Cerebellar cortex (tissue), 1 donor: Measurements from ENCODE around the gene CSN1S1.
"Not testable (repeated sequence)": the region's sequence is repeated elsewhere in the genome, so short reads cannot be mapped to it uniquely, and the experiment has no call there.

Experiments
- DNase-seq: peaks from one replicate; pipeline ENCODE4 v3.0.0-alpha.2; 2015; ENCODE audit warnings: low spot score

Gene CSN1S1, protein sequence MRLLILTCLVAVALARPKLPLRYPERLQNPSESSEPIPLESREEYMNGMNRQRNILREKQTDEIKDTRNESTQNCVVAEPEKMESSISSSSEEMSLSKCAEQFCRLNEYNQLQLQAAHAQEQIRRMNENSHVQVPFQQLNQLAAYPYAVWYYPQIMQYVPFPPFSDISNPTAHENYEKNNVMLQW

DNA sequence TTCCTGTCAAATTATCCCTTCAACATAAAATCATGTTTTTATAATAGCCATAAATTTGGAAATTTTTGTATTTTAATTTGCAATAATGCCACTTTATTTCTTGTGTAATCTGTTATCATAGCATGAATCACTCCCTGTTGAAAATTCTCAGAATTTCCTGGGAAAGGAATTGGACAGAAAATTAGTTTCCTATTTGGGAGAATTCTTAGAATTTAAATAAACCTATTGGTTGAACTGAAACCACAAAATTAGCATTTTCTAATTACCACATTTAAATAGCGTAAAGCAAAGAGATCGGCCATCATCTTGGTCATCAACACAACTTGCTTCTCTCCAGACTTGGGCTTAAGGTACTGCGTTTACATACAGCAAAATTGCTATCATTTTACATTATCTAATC, at the start of gene CSN1S1:
CSN1S1 (plus strand) TSS at position 301 of the 400 bp plus-strand sequence. CDS start 1,488 bp downstream, outside the sequence.
- DNase-seq: no peak

DNA sequence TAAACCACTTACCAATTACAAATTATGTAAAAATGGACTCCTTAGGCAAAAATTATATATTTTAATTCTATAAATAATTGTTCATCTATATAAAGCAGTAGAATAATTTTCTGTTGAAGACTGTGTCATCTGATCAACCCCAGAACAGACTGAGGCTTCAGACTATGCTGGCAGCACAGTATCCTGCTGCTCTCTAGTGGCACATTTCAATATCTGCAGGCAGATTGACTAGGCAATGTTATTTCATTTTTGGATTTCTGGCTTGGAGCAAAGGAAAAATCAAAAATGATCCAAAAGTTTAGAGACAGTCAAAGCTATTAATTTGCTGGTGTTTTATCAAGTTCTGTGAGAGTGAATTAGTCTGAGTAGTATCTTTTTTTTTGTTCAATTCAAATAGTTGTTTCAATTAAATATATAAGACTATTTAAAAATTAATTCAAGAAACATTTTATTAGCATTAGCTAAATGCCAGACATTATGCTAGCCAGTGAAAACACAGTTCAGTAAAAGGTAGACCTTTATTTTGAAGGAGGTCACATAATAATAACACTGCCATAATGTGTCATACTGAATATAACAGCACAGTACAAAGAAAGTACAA, 49.6 kb upstream of the CSN1S1 start:
- peak; percentile 11 for DNase-seq

DNA sequence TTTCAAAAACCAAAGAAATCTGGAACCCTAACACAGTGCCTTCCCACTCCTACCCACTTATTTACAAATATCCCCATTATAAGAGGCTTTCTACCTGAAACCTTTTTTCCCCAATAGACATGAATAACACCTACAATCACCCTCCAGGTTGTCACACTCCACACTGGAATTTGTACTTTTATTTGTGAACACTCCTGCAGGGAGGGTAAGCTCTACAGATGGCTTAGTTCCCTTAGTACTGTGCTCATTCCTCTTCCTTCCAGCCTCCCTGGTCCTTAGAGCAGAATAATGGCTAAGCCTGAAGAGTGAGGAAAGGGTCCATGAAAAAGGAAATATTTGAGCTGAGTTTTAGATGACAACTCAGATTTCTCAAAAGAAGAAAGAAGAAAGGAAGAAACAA, 48.7 kb upstream of the CSN1S1 start:
- DNase-seq: no peak

DNA sequence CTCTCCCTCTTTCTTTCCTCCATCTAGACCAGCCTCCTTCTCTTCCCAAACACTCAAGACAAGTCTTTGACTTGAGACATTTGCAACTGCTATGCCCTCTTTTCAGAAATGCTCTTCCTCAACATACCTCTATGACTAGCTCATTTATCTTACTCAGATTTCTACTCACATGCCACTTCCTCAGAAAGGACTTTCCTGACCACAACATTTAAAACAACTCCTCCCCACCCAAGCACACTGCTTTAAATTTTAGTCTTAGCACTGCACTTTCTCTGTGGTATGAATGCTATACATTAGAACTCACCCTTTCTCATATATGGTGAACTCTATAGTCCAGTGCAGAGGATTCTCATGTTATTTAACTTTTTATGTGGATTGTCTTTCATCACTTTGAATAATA, 42.5 kb upstream of the CSN1S1 start:
- DNase-seq: no peak

DNA sequence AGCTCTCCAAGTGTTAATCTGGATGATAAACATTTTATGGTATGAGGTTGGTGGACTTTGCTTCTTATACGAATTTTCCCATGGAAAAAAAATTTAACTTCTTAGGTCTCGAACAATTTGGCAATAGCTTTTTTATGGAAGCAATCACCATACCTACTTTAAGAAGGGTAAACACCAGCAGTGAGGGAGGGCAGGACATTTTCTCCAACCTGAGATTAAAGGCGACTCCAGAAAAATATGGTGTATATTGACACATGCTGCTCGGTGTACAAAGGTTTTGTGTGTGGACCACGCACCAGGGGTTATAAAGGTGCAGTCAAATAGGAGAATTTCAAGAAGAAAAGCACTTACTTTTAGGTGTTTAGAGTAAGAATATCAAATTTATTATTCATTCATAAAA, 36.7 kb upstream of the CSN1S1 start:
- no peak for DNase-seq

DNA sequence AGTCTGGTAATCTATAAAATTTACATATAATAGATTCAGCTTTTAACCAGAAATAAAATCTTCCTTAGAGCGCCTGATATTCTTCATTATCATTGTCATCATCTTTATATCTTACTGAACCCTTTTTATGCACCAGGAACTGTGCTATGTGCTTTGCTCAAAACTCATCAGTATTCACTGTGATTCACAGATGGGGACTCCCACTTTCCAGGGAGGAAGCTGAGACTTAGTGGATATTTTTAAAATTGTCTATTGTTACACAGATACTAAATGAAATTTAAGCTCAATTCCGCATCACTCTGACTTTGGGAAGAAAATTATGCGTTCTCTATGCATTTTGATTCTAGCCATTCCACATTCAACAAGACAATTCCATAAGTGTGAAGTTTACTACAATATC, 36.1 kb upstream of the CSN1S1 start:
- no peak for DNase-seq

DNA sequence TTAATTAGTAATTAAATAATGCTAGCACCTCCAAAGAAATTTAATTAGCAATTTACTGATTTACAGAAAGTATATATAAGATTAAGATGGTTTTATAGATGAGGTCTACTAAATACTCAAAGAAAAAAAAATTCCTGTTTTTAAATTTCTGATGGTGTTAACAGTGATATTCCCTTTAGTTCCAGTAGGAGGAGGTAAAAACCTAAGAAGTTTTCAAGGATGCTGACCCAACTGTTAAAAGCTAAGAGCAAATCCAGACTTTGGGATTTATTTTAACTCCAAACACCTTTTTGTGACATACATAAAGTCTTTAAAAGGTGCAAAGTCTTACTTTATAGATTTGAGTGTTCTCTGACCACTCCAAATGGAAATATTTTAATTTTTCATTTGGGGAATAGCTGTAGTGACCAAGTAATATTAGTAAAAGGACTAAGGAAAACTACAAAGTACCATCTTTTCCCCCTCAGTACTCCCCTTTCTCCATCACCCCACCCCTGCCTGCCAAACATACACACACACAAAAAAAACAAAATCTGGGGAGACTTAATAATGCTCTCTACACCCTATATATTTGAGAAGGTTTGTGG, 34.2 kb upstream of the CSN1S1 start:
- peak; percentile 2 for DNase-seq

DNA sequence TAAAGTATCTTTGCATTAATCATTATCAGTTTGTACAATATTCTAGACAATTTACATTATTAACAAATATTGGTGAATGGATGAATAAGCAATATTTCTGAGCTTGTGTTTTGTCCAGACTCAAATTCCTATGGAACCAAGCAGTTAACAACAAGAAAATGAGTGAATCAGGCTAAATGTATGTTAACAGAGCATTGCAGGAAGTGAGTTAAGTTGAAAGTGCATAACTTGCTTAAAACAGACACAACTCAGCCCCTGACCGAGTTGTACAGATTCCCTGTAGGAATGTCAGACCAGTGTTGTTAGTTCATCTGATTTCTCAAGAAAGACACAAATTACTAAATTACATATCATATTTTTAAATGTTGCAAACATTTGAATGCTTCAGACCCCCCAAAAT, 23.7 kb upstream of the CSN1S1 start:
- DNase-seq: no peak

DNA sequence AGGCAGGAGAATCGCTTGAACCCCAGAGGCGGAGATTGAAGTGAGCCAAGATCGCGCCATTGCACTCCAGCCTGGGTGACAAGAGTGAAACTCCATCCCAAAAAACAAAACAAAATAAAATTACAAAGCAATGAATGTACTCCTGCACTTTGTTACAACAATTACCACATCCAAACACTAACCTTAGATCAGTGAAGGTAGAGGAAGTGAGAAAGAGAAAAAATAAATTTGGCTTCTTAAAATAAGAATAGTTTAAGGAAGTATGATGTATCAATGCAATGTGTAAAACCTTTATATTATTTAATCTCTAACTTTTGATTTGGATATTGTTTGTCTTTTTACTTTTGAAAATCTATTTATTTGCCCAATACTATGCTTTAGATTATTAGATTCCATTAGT, 21.7 kb upstream of the CSN1S1 start:
- DNase-seq: no peak

DNA sequence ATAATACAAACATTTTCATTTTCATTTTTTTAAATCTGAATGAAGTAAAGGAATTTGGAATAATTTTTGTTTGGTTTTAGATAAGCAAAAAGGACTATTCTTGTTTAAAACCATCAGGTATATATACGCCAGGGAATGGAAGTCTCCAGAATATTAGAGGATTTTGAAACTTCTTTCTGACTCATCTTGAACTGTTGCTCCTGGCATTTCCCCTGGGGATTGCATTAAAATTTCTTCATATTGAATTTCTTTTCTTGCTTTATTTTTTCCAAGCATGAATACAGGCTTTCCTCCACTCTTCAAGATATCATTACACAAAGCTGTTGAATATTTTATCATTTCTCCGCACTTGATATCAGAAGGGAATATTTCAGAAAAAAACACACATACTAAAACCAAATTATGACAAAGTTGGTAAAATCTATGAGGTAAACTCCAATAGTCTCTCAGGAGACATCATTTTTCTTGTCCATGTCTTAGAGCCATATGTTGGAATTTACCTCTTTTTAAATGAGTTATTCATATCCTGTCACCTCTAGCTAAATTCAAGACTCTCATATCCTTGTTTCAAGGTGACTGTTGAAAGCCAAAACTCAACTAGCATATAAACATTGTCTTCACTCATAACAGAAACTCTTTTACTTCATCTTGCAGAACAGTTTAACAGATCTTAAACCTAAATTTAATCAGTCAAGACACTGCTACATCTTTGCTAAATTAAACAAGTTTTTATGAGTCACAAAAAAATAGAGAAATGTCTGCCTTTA, 20.7 kb upstream of the CSN1S1 start:
- no peak for DNase-seq

DNA sequence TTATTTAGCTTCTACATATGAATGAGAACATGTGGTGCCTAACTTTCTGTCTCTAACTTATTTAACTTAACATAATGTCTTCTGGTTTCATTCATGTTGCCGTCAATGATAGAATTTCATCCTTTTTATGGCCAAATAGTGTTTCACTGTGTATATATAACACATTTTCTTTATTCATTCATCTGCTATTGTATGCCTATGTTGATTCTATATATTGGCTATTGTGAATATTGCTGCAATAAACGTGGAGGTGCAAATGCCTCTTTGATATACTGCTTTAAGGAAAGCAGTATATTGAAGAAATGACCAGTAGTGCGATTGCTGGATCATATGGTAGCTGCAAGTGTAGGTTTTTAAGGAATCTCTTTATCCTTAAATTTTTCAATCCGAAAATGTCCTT, 10.0 kb upstream of the CSN1S1 start:
- DNase-seq: no peak

DNA sequence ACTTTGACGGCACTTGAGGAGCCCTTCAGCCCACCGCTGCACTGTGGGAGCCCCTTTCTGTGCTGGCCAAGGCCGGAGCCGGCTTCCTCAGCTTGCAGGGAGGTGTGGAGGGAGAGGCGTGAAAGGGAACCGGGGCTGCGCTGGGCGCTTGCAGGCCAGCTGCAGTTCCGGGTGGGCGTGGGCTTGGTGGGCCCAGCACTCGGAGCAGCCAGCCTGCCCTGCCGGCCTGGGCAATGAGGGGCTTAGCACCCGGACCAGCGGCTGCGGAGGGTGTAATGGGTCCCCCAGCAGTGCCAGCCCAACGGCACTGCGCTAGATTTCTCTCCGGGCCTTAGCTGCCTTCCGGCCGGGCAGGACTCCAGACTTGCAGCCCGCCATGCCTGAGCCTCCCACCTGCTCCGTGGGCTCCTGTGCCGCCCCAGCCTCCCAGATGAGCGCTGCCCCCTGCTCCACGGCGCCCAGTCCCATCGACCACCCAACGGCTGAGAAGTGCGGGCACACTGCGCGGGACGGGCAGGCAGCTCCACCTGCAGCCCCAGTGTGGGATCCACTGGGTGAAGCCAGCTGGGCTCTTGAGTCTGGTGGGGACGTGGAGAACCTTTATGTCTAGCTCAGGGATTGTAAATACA, 7.0 kb upstream of the CSN1S1 start:
- DNase-seq: not testable (repeated sequence)

DNA sequence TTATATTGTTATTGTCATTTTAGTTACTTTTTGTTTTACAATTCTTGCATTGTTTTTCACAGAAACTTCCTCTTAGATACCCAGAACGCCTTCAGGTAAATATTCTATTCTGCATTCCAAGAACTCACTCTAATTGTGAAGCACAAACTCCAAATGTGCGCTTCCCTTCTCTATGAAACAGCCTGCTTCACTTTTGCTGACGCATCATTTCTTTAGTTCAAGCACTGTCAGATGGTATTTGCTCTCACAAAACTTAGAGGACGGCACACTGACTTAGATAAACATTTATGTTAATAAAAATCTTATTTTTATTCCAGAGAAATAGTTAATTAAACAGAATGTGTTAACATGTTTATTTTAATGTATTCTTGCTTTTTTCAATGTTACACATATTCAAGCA, 3.3 kb downstream of the CSN1S1 start:
- no peak for DNase-seq

DNA sequence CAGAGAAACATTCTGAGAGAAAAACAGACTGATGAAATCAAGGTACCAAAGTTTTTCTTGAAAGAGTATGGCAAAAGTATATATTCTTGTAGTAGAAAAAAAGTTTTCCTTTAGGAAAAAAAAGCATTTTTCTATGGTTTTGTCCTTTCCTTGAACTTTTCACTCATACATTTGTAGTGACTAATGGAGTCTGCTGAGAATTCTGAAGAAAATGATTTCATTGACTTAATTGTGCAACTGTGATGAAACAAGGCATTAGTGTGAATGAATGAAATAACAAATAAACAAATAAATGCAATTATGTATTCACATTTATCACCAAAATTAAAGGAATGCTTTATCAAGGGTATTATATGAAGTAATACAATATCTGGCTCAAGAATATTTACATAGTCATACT, 5.7 kb downstream of the CSN1S1 start:
- DNase-seq: no peak

DNA sequence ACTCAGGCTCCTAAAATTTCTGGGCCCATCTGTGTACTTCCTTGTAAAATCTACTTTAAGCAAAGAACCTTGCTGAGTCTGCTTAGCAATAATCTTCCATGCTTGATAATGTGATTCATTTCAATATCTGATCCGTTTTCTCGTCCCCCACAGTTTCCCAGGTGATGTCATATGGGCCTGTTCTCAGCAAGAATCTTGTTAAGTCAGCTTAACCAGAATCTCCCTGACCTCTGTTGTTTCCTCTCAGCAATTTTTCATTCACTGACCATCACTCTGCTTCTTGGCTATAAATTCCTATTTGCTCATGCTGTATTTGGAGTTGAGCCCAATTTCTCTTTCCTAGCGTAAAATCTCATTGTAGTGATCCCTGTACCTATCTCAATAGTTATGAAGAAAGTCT, 20.7 kb downstream of the CSN1S1 start:
- no peak for DNase-seq

DNA sequence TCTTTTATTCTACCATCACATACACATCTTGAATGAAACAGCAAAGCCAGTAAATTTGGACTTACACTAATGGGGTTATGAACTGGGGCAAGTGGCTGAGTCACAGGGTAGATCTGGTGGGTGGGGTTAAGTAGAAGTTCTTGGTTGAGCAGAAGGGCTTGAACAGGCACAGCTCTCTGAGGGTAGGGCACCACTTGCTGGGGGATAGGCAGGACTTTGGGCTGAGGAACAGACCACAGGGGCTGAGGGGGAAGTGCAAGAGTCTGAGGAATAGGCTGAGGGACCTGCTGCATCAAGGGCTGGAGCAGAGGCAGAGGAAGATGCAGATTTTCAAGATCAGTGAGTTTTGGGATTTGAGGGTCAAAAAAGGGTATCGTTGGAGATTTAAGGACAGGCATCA, 26.3 kb downstream of the CSN1S1 start:
- DNase-seq: no peak

DNA sequence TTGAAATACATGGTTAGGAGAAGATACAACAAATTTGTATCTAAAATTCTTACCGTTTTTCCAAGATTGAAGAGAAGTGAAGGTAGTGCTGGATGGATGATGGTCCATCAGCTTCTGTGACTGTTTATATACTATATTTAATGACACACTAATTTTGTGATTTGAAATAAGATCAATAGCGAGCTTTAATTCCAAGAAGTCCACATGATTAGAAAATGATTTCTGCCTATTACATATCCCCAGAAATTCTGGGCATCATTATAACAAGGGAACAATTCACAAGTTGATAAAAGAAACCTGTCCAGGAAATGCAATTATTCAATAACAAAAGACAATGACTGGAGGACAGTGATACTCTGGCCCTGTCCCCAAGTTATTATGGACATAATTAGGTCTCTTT, 34.8 kb downstream of the CSN1S1 start, which contains the start of gene CSN2:
CSN2 (minus strand) TSS at position 101 of the 400 bp plus-strand sequence. CDS start 4,733 bp downstream, outside the sequence.
- DNase-seq: no peak

DNA sequence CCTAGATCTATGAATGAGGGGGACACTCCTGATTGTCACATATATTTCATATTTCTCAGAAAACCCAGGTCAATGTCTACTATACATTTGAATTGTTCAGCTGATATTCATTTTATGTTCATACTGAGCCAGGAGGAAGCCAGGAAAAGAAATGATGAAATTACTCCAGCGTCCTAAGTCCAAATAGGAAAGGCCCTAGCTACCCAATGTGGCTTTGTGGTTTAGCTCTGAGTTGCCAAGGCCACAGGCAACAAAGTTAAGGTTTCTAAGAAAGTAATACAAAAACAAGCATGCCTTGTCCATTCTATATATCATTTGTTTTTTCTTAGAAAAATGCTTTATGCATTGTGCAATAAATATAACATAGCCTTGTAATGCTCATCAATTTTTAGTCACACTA, 39.2 kb downstream of the CSN1S1 start:
- no peak for DNase-seq

DNA sequence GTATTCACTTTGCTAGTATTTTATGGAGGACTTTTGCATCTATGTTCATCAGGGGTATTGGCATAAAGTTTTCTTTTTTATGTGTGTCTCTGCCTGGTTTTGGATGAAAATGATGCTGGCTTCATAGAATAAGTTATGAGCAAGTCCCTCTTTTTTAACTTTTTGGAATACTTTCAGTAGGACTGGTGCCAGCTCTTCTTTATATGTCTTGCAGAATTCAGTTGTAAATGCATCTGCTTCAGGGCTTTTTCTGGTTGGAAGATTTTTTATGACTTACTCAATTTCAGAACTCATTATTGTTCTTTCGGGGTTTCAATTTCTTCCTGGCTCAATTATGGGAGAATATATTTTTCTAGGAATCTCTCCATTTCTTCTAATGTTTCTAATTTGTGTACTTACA, 43.8 kb downstream of the CSN1S1 start:
- no peak for DNase-seq

DNA sequence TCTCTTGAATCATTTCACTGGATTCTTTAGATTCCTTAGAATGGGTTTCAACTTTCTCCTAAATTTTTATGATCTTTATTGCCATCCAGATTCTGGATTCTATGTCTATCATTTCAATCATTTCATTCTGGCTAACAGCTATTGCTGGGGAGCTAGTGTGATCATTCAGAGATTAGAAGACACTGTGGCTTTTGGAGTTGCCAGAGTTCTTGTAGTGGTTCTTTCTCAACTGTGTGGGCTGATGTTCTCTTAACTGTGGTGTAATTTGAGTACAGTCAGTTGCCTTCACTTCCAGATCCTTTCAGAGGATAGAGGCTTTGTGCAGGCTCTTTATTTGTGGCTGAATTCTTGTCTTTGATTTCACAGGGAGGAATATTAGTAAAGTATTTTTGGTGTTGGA, 46.7 kb downstream of the CSN1S1 start:
- DNase-seq: no peak

DNA sequence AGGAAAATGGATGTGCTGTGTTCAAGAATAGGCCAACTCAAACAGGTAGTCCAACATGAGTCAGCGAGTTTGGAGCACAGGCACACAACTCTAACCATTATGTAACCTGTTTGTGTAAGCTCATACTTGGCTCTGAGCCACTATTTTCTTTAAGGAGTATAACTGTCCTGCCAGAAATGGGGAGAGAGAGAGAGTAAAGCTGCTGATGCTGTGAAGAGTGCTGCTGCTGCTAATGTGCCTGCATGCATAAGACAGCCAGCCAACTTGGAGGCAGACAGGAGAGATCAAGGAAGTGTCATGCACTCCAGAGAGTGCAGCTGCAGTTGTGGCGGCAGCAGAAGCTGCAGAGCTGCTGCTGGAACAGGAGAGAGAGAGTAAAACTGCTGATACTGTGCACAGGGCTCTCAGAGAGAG, 53.2 kb downstream of the CSN1S1 start:
- no peak for DNase-seq

DNA sequence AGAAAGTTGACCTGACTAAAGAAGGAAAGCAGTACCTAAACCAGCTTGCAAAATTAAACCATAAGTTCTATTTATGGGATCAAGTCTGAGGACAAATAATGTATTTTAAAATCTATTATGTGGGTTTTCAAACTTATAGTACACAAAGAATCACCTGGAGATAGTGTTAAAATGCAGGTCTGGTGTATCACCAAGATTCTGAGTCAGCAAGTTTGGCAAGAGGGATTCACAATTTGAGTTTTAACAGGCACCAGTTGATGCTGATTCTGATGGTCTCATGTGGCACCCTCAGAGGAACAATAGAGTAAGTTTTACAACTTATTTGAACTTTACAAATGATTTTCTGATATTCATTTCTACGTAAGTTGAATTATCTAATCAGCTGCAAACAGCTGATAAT, 55.8 kb downstream of the CSN1S1 start:
- DNase-seq: no peak

DNA sequence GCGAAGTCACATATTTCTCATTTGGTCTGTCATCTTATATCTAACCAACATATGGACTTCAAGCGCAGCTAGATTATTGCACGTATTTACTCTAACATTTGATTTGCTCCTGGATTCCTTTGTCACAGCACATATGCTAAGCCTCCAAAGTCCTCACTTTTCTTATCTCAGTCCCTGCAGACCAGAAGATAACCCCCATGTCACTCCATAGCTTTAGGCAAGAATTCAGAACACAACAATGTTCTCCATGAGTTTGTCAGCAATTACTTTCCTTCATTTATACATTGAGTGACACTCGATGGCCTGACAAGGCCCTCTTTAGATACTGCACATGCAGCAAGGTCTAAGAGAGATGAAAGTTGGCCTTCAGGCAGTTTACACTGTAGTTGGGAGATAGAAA, 60.1 kb downstream of the CSN1S1 start:
- no peak for DNase-seq
